A549 (cell line): ENCODE data around the gene GSTP1. TPM values are rescaled to one million over a fixed set of nuclear protein-coding genes. Genes with fewer than 3 reads are reported as not detected.

ENCODE experiments used
- ATAC-seq, 2 experiments: fragments of 200-7000 bp in 1 of 2; fragments of >200 bp in 1 of 2; cut with Nextera tagmentation in 1 of 2; cut with Tn5 transposase in 1 of 2; 3 replicates each; pipeline versions ENCODE4 v1.8.0 to v1.9.1; 2018 to 2020; ENCODE audit warnings: mild to moderate bottlenecking in 1 of 2, moderate library complexity in 1 of 2
- CTCF ChIA-PET: fragments of 300-600 bp; sonication (Branson Sonifier 250); formaldehyde crosslinking; extraction: SDS; loops from one replicate; lab custom pipeline; 2021; ENCODE audit warnings: antibody characterized with exemption, inconsistent platforms; lab: Yijun Ruan, JAX
- POLR2A ChIA-PET: fragments of 350-600 bp; formaldehyde crosslinking; extraction: SDS; loops from one replicate; lab custom pipeline; 2021; ENCODE audit warnings: antibody characterized with exemption, inconsistent platforms; lab: Yijun Ruan, JAX
- DNase-seq, 2 experiments: peaks; one replicate each; pipeline versions ENCODE4 v3.0.0 to v3.0.0-alpha.2; 2011 to 2016; ENCODE audit warnings: low read depth in 1 of 2, low spot score in 1 of 2
- FAIRE-seq: peaks from 2 replicates; lab custom pipeline; 2011; peaks lifted over from hg19 to GRCh38; lab: Jason Lieb, UNC
- H3K27ac ChIP-seq, 2 experiments: fragments of >200 bp; sonication (Bioruptor Twin); formaldehyde crosslinking; 3 replicates each; pipeline ENCODE4 v1.5.1; 2016 to 2017
- H3K4me1 ChIP-seq: fragments of >200 bp; sonication (Bioruptor Twin); formaldehyde crosslinking; 3 replicates; pipeline ENCODE4 v1.6.1; 2016
- H3K4me2 ChIP-seq: fragments of >200 bp; sonication (Bioruptor Twin); formaldehyde crosslinking; 3 replicates; pipeline ENCODE4 v1.6.1; 2016
- H3K4me3 ChIP-seq: fragments of >200 bp; sonication (Bioruptor Twin); formaldehyde crosslinking; 3 replicates; pipeline ENCODE4 v1.5.1; 2016
- H3K9me3 ChIP-seq: fragments of >200 bp; sonication (Bioruptor Twin); formaldehyde crosslinking; 3 replicates; pipeline ENCODE4 v1.6.1; 2016
- BCL3 ChIP-seq: fragments of >200 bp; sonication (Bioruptor Twin); formaldehyde crosslinking; IDR thresholded peaks from 3 replicates; pipeline ENCODE4 v1.6.1; 2016
- BHLHE40 ChIP-seq: IDR thresholded peaks from 2 replicates; pipeline ENCODE4 v1.6.1; 2012; ENCODE audit warnings: low read depth, low read length, inconsistent platforms
- CEBPB ChIP-seq, 2 experiments: fragments of >200 bp in 1 of 2; sonication (Bioruptor Twin) in 1 of 2; formaldehyde crosslinking in 1 of 2; IDR thresholded peaks; 2 replicates each; pipeline ENCODE4 v1.6.1; 2012 to 2016
- E2F6 ChIP-seq: IDR thresholded peaks from 2 replicates; pipeline ENCODE4 v1.6.1; 2012; ENCODE audit warnings: low read depth, borderline replicate concordance
- ELK1 ChIP-seq: fragments of 150-350 bp; IDR thresholded peaks from 2 replicates; pipeline ENCODE4 v1.6.1; 2014; ENCODE audit warnings: low read depth, mild to moderate bottlenecking, low read length
- EP300 ChIP-seq, 2 experiments: fragments of >200 bp; sonication (Bioruptor Twin); formaldehyde crosslinking; IDR thresholded peaks; 2 replicates in 1 of 2; 3 replicates in 1 of 2; pipeline ENCODE4 v1.6.1; 2016 to 2017
- ESRRA ChIP-seq: fragments of 150-350 bp; IDR thresholded peaks from 2 replicates; pipeline ENCODE4 v1.6.1; 2014; ENCODE audit warnings: mild to moderate bottlenecking, low read length, borderline replicate concordance
- FOSL2 ChIP-seq, 2 experiments: fragments of 450-650 bp in 1 of 2; fragments of >200 bp in 1 of 2; sonication (Bioruptor Twin) in 1 of 2; formaldehyde crosslinking; IDR thresholded peaks; 2 replicates each; pipeline versions ENCODE4 v1.5.0 to v1.6.1; 2016 to 2020; ENCODE audit warnings: mild to moderate bottlenecking in 1 of 2, moderate library complexity in 1 of 2
- HDAC2 ChIP-seq: fragments of 200-600 bp; sonication (generic); IDR thresholded peaks from 2 replicates; pipeline ENCODE4 v1.6.1; 2016
- HES2 ChIP-seq: fragments of >200 bp; sonication (Bioruptor Twin); formaldehyde crosslinking; IDR thresholded peaks from 2 replicates; pipeline ENCODE4 v1.6.1; 2016
- KDM5A ChIP-seq: fragments of 200-600 bp; sonication (generic); IDR thresholded peaks from 2 replicates; pipeline ENCODE4 v1.6.1; 2016; ENCODE audit warnings: antibody characterized with exemption, mild to moderate bottlenecking
- MAFK ChIP-seq: fragments of 450-650 bp; IDR thresholded peaks from 2 replicates; pipeline ENCODE4 v1.6.1; 2014; ENCODE audit not compliant: partially characterized antibody
- NR3C1 ChIP-seq: fragments of >200 bp; sonication (Bioruptor Twin); formaldehyde crosslinking; IDR thresholded peaks from 3 replicates; pipeline ENCODE4 v1.6.1; 2017
- PBX3 ChIP-seq: IDR thresholded peaks from 2 replicates; pipeline ENCODE4 v1.6.1; 2012
- RAD21 ChIP-seq, 2 experiments: fragments of >200 bp in 1 of 2; sonication (Bioruptor Twin) in 1 of 2; formaldehyde crosslinking in 1 of 2; IDR thresholded peaks in 1 of 2; conservative IDR thresholded peaks in 1 of 2; 2 replicates in 1 of 2; 3 replicates in 1 of 2; pipeline ENCODE4 v1.6.1; 2012 to 2018; ENCODE audit warnings: inconsistent platforms in 1 of 2
- RCOR1 ChIP-seq: fragments of 150-350 bp; IDR thresholded peaks from 2 replicates; pipeline ENCODE4 v1.6.1; 2014; ENCODE audit warnings: antibody characterized with exemption, low read length, low read depth
- REST ChIP-seq: fragments of 200-600 bp; sonication (generic); IDR thresholded peaks from 2 replicates; pipeline ENCODE4 v1.6.1; 2016; ENCODE audit warnings: antibody characterized with exemption, mild to moderate bottlenecking, moderate library complexity
- RFX5 ChIP-seq: fragments of 450-650 bp; IDR thresholded peaks from 2 replicates; pipeline ENCODE4 v1.7.1; 2014; ENCODE audit warnings: antibody characterized with exemption, mild to moderate bottlenecking, moderate library complexity
- RNF2 ChIP-seq: fragments of 200-600 bp; sonication (generic); IDR thresholded peaks from 2 replicates; pipeline ENCODE4 v1.6.1; 2016; ENCODE audit warnings: low read depth, mild to moderate bottlenecking, antibody characterized with exemption, moderate library complexity, borderline replicate concordance
- TFCP2L1 ChIP-seq: fragments of 250-450 bp; sonication (Bioruptor Pico); IDR thresholded peaks from 2 replicates; pipeline ENCODE4 v1.5.0; 2021; ENCODE audit warnings: mild to moderate bottlenecking
- ZC3H11A ChIP-seq: fragments of 450-650 bp; IDR thresholded peaks from 2 replicates; pipeline ENCODE4 v1.6.1; 2014; ENCODE audit warnings: antibody characterized with exemption, mild to moderate bottlenecking
- WGBS: methylation state at CpG from one replicate; pipeline ENCODE4 v1.1.6; 2017; ENCODE audit errors: missing lambda C conversion rate; 5-methylcytosine and 5-hydroxymethylcytosine counted together
- polyA plus RNA-seq, 4 experiments: library from polyadenylated mRNA; depleted of rRNA in 3 of 4; stranded (reverse); fragments of >200 nt; fragmentation: RNase III in 1 of 4; extraction: RNeasy Plus Mini Kit Qiagen cat#74134 plus additional on column Dnase treatment in 1 of 4; gene quantifications; 2 replicates in 3 of 4; 3 replicates in 1 of 4; pipeline ENCODE4 v1.2.3, GENCODE V29; 2011 to 2017

GSTP1 gene
- polyA plus RNA-seq, 2 of the 4 experiments (the other 2 are of a cell fraction) = 991 to 1,034 TPM

- POLR2A ChIA-PET = no interaction called here
- FAIRE-seq = no peak
- no peak for TF ChIP-seq TFCP2L1 (CRISPR knock-in tag)
- TF ChIP-seq BCL3 = no peak
- no peak for TF ChIP-seq MAFK
- TF ChIP-seq KDM5A = no peak
- TF ChIP-seq HDAC2 = no peak
- TF ChIP-seq PBX3 = no peak
- TF ChIP-seq RFX5 = no peak
- TF ChIP-seq NR3C1 = no peak
- TF ChIP-seq CEBPB (IDR thresholded peaks at IDR 0.05) = no peak
- no peak for TF ChIP-seq RAD21 (conservative IDR thresholded peaks at IDR 0.05 in 1 of 2, IDR thresholded peaks at IDR 0.05 in 1 of 2)
- no peak for TF ChIP-seq FOSL2 (IDR thresholded peaks at IDR 0.05)
- no peak for TF ChIP-seq FOSL2 (CRISPR knock-in tag; IDR thresholded peaks at IDR 0.05)
- no peak for TF ChIP-seq ELK1
- no peak for TF ChIP-seq EP300 (IDR thresholded peaks at IDR 0.05)
- no peak for TF ChIP-seq ESRRA
- TF ChIP-seq ZC3H11A = no peak
- TF ChIP-seq, all 56 proteins: peak for 0
- no peak overlapping the region for H3K4me3 ChIP-seq
- peak overlapping the region; percentile 15; the same call in 1 of the 3 replicates for H3K4me2 ChIP-seq
- no peaks in the 10 kb centered on the region for H3K9me3 ChIP-seq
- peak overlapping the region in 1 of 2 experiments; percentile 33; a peak in 2 of 6 replicates for H3K27ac ChIP-seq
- CTCF ChIA-PET = interaction anchor here (1.5 to 1.7 kb wide), 2 partner anchors 14 to 25 kb away, joined by 3 to 8 read pairs; partner anchors contain the start of gene GSTP1
- ATAC-seq = peak in 1 of 2 experiments; percentile 40; a peak in 4 of 6 replicates
- 73% methylated on average over 19 of the region's 19 CpGs for WGBS
- DNase-seq = no peak
- H3K4me1 ChIP-seq = peaks cover 21% of the 10 kb centered on the region
Observed at GRCh38 chr11:67558084-67558772, 25.4 kb upstream of the GSTP1 start.

- POLR2A ChIA-PET = interaction anchor here (0.6 kb wide), 1 partner anchor 22 kb away, joined by 3 read pairs; the partner anchor contains the start of gene GSTP1
Observed at GRCh38 chr11:67561971-67562619, 21.5 kb upstream of the GSTP1 start.

More at GRCh38 chr11:67561971-67562619, 21.5 kb upstream of the GSTP1 start:
- H3K27ac ChIP-seq = peak overlapping the region; percentile 77 to 90; a peak in 4 of 6 replicates
- peak in 1 of 2 experiments; percentile 56 for DNase-seq
- FAIRE-seq = no peak
- ATAC-seq = peak in 1 of 2 experiments; percentile 21; a peak in 2 of 6 replicates
- H3K4me1 ChIP-seq = peaks cover 38% of the 10 kb centered on the region
- CTCF ChIA-PET = interaction anchor here (1.1 to 3.8 kb wide), 4 partner anchors 10 to 52 kb away, joined by 3 to 14 read pairs (median 4); no protein-coding TSS in a partner anchor
- H3K4me2 ChIP-seq = no peak overlapping the region
- no peaks in the 10 kb centered on the region for H3K9me3 ChIP-seq
- WGBS = 73% methylated on average over 10 of the region's 10 CpGs
- H3K4me3 ChIP-seq = no peak overlapping the region
- no peak for TF ChIP-seq RNF2
- TF ChIP-seq HES2 = no peak
- TF ChIP-seq BHLHE40 = no peak
- no peak for TF ChIP-seq RCOR1
- no peak for TF ChIP-seq E2F6
- no peak for TF ChIP-seq RFX5
- no peak for TF ChIP-seq REST
- TF ChIP-seq, all 56 proteins: peak for 0
